ENCODE results near the gene SLC27A4.

The SLC27A4 gene

GRCh38 chr9:128342971-128343680 is 2.8 kb downstream of the SLC27A4 start:
- Histone ChIP-seq H3K27me3 (no peaks in the 10 kb centered on the region), H3K4me3 (no peak overlapping the region), H3K9ac (no peak overlapping the region), H3K9me3 (no peaks in the 10 kb centered on the region), H3K4me2 (no peak overlapping the region), H4K20me1 (no peaks in the 10 kb centered on the region), H3K27ac (no peak overlapping the region), H3K4me1 (peaks cover 10% of the 10 kb centered on the region), H3K36me3 (peaks cover 62% of the 10 kb centered on the region)
- TF ChIP-seq Cebpa-rat (IDR thresholded peaks at IDR 0.05): no peak

- no peaks in the 10 kb centered on the region for H3K9me3 ChIP-seq
- no peak overlapping the region for H3K9ac ChIP-seq
These were observed 3.5 kb downstream of the SLC27A4 start for GRCh38 chr9:128343855-128344254.

DNA sequence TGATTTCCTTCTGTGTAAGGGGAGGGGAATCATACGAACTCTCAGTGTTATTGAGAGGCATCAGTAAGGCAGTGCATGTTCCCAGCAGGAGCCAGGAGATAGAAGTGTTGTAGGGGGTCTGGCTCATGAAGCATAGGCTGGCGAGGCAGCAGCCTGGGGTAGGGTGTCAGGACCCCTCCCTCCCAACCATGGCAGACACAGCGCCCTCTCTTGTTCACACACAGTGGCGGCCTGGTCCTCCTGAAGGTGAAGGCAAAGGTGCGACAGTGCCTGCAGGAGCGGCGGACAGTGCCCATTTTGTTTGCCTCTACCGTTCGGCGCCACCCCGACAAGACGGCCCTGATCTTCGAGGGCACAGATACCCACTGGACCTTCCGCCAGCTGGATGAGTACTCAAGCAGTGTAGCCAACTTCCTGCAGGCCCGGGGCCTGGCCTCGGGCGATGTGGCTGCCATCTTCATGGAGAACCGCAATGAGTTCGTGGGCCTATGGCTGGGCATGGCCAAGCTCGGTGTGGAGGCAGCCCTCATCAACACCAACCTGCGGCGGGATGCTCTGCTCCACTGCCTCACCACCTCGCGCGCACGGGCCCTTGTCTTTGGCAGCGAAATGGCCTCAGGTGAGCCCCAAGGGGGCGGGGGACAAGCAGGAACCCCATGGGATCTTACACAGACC is 4.7 kb downstream of the SLC27A4 start:
- no peak overlapping the region for H3K9ac ChIP-seq
- no peak for TF ChIP-seq Cebpa-rat (IDR thresholded peaks at IDR 0.05)
- no peak overlapping the region for H3K4me3 ChIP-seq
- no peak overlapping the region for H3K27ac ChIP-seq
- peaks cover 10% of the 10 kb centered on the region for H3K4me1 ChIP-seq
- no peaks in the 10 kb centered on the region for H3K9me3 ChIP-seq
- H4K20me1 ChIP-seq: no peaks in the 10 kb centered on the region
- no peak overlapping the region for H3K4me2 ChIP-seq
- no peaks in the 10 kb centered on the region for H3K27me3 ChIP-seq
- peaks cover 79% of the 10 kb centered on the region for H3K36me3 ChIP-seq

More at GRCh38 chr9:128343855-128344254, 3.5 kb downstream of the SLC27A4 start:
- no peak for TF ChIP-seq Cebpa-rat (IDR thresholded peaks at IDR 0.05)
- no peak overlapping the region for H3K27ac ChIP-seq
- H3K4me2 ChIP-seq: no peak overlapping the region
- no peaks in the 10 kb centered on the region for H3K27me3 ChIP-seq
- H3K36me3 ChIP-seq: peaks cover 68% of the 10 kb centered on the region
- no peak overlapping the region for H3K4me3 ChIP-seq
- peaks cover 10% of the 10 kb centered on the region for H3K4me1 ChIP-seq
- H4K20me1 ChIP-seq: no peaks in the 10 kb centered on the region

DNA sequence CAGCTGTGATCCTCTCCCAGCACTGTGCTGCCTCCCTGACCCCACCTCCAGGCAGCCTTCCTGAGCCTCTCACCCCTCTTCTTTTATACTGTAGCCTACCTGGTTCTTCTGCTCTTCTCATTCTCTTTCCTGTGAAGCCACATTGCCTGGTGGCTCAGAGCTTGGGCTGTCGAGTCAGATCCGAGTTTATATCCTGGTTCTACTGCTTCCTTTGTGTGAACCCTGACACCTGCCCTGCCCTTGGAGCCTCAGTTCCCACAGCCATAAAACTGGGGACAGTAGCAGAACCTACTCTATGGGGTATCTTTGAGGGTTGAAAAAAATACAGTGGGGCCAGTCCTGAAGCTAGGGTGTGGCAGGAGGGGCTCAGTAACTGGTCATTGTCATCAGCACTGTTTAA is 8.8 kb downstream of the SLC27A4 start:
- Histone ChIP-seq H3K4me3 (no peak overlapping the region), H3K4me1 (peaks cover 4% of the 10 kb centered on the region; the same call in 1 of the 2 replicates), H3K36me3 (peaks cover 87% of the 10 kb centered on the region), H3K9me3 (no peaks in the 10 kb centered on the region), H3K27me3 (no peaks in the 10 kb centered on the region), H3K4me2 (no peak overlapping the region), H3K9ac (0 out of 2 replicates have a peak overlapping the region, but pooled peaks have one; percentile 6), H4K20me1 (no peaks in the 10 kb centered on the region), H3K27ac (no peak overlapping the region)
- no peak for TF ChIP-seq Cebpa-rat (IDR thresholded peaks at IDR 0.05)

DNA sequence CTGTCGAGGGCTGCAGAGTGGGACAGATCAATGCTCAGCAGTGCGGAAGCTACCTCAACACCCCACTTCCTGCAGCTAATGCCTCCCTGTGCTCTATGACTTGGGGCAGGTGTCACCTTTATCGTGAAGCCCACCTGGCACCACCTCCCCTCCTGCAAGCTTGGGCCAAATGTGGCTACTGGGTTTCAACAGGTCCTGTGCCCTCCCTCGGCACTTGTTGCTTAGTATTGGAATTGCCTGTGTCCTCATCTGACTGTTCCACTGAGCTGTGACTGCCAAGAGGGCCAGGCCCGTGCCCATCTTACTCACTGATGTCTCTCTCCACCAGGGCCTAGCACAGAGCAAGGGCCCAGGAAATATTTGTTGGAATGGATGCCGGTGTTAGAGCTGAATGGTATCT is 9.4 kb downstream of the SLC27A4 start:
- no peak overlapping the region for H3K4me2 ChIP-seq
- H3K27me3 ChIP-seq: no peaks in the 10 kb centered on the region
- no peak overlapping the region for H3K27ac ChIP-seq
- peaks cover 4% of the 10 kb centered on the region; the same call in 1 of the 2 replicates for H3K4me1 ChIP-seq
- H3K36me3 ChIP-seq: peaks cover 85% of the 10 kb centered on the region
- no peak for TF ChIP-seq Cebpa-rat (IDR thresholded peaks at IDR 0.05)
- no peak overlapping the region for H3K9ac ChIP-seq
- H4K20me1 ChIP-seq: no peaks in the 10 kb centered on the region
- no peaks in the 10 kb centered on the region for H3K9me3 ChIP-seq
- H3K4me3 ChIP-seq: no peak overlapping the region

DNA sequence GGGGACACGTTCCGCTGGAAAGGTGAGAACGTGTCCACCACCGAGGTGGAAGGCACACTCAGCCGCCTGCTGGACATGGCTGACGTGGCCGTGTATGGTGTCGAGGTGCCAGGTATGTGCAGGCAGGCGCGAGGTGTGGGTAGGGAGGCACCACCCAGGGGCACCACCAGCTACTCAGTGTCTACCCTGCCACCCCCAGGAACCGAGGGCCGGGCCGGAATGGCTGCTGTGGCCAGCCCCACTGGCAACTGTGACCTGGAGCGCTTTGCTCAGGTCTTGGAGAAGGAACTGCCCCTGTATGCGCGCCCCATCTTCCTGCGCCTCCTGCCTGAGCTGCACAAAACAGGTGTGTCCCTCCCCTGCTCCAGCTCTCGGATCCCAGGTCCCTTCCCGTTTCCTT is 15.1 kb downstream of the SLC27A4 start:
- H4K20me1 ChIP-seq: no peaks in the 10 kb centered on the region
- no peak overlapping the region for H3K27ac ChIP-seq
- no peak overlapping the region for H3K4me2 ChIP-seq
- peaks cover 4% of the 10 kb centered on the region; the same call in 1 of the 2 replicates for H3K4me1 ChIP-seq
- no peaks in the 10 kb centered on the region for H3K9me3 ChIP-seq
- no peak overlapping the region for H3K4me3 ChIP-seq
- peaks cover 63% of the 10 kb centered on the region for H3K36me3 ChIP-seq
- no peak overlapping the region for H3K9ac ChIP-seq
- TF ChIP-seq Cebpa-rat (IDR thresholded peaks at IDR 0.05): no peak
- no peaks in the 10 kb centered on the region for H3K27me3 ChIP-seq

DNA sequence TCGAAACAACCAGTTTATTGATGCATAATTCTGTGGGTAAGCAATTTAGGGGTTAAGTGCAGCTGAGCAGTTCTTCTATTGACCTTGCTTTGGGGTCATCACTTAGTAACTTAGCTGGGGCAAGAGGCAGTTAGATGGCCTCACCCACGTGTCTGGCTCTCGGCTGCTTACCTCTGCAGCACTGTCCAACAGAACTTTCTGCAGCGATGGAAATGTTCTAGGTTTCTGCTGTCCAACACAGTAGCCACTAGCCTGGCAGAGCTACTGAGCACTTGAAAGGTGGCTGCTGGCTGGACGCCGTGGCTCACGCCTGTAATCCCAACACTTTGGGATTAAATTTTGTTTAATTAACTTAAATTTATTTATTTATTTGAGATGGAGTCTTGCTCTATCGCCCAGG is 17.8 kb downstream of the SLC27A4 start:
- TF ChIP-seq Cebpa-rat (IDR thresholded peaks at IDR 0.05): no peak
- no peak overlapping the region for H3K9ac ChIP-seq
- no peaks in the 10 kb centered on the region for H4K20me1 ChIP-seq
- no peaks in the 10 kb centered on the region for H3K9me3 ChIP-seq
- H3K27me3 ChIP-seq: no peaks in the 10 kb centered on the region
- H3K4me2 ChIP-seq: no peak overlapping the region
- H3K4me1 ChIP-seq: peaks cover 17% of the 10 kb centered on the region
- H3K36me3 ChIP-seq: peaks cover 44% of the 10 kb centered on the region
- H3K4me3 ChIP-seq: no peak overlapping the region
- no peak overlapping the region for H3K27ac ChIP-seq

DNA sequence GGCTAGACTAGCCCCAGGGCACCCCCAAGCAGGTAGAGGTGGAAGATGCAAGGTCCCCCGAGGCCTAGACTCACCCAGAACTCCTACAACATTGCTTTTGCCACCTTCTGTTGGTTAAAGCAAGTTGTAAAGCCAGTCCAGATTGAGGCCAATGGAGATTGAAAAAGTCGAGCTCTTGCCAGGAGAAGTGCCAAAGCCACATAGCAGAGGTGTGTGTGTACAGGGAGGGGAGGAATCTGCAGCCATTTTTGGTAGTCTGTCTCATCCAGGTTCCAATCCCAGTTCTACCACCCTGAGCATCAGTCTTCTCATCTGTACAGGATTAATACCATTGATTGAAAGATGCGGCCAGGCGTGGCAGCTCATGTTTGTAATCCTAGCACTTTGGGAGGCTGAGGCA is 18.5 kb downstream of the SLC27A4 start:
- Histone ChIP-seq H3K4me3 (no peak overlapping the region), H3K27me3 (no peaks in the 10 kb centered on the region), H3K36me3 (peaks cover 40% of the 10 kb centered on the region), H3K9ac (no peak overlapping the region), H3K27ac (no peak overlapping the region), H3K9me3 (no peaks in the 10 kb centered on the region), H3K4me1 (peaks cover 24% of the 10 kb centered on the region), H3K4me2 (no peak overlapping the region), H4K20me1 (no peaks in the 10 kb centered on the region)
- TF ChIP-seq Cebpa-rat (IDR thresholded peaks at IDR 0.05): no peak

DNA sequence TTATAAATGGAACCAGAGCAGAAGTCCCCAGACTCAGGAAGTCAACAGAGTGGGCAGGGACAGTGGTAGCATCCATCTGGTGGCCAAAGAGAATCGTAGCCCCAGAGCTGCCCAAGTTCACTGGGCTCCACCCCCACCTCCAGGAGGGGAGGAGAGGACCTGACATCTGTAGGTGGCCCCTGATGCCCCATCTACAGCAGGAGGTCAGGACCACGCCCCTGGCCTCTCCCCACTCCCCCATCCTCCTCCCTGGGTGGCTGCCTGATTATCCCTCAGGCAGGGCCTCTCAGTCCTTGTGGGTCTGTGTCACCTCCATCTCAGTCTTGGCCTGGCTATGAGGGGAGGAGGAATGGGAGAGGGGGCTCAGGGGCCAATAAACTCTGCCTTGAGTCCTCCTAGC is 20.5 kb downstream of the SLC27A4 start:
- no peaks in the 10 kb centered on the region for H3K9me3 ChIP-seq
- no peak for TF ChIP-seq Cebpa-rat (IDR thresholded peaks at IDR 0.05)
- H3K4me1 ChIP-seq: peaks cover 44% of the 10 kb centered on the region
- no peak overlapping the region for H3K27ac ChIP-seq
- peaks cover 23% of the 10 kb centered on the region for H3K36me3 ChIP-seq
- 0 out of 2 replicates have a peak overlapping the region, but pooled peaks have one; percentile 12 for H3K9ac ChIP-seq
- no peaks in the 10 kb centered on the region for H4K20me1 ChIP-seq
- H3K27me3 ChIP-seq: no peaks in the 10 kb centered on the region
- H3K4me2 ChIP-seq: no peak overlapping the region
- H3K4me3 ChIP-seq: no peak overlapping the region

DNA sequence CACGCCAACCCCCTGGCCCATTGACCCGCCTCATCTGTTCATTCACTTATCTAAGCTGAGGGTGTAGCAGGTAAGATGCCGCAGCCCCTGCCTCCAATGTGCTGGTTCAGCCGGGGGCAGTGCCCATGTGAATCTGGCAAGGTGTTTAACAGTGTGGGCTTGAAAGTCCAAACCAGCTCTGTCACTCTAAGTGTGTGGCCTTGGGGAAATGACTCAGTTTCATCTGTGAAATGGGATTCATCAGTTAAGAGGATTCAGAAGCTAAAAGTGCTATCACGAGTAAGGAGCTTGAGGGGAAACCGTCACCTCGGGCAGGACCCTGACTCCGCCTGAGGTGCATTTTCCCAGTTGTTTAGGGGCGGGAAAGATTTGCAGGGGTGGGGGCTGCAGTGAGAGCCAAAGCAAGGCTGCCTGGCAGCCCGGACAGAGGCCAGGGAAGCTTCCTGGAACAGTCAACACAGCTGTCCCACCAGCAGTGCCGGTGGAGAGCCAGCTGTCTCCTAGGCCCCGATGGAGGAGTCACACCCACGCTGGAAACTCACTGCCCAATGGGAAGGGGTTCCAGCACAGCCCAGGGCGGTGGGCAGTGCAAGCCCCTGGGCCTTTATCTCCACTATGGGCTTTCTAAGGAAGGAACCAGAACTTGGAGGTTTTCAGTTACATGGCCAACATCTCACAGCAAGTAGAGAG is 21.1 kb downstream of the SLC27A4 start:
- Histone ChIP-seq H3K9ac (peak overlapping the region; percentile 60), H3K36me3 (peaks cover 16% of the 10 kb centered on the region), H4K20me1 (no peaks in the 10 kb centered on the region), H3K27ac (peak overlapping the region; percentile 43; the same call in 1 of the 2 replicates), H3K9me3 (no peaks in the 10 kb centered on the region), H3K4me2 (peak overlapping the region; percentile 88), H3K4me1 (peaks cover 46% of the 10 kb centered on the region), H3K27me3 (no peaks in the 10 kb centered on the region), H3K4me3 (peak overlapping the region; percentile 61; the same call in 1 of the 2 replicates)
- TF ChIP-seq Cebpa-rat (IDR thresholded peaks at IDR 0.05): no peak
